Measurements from ENCODE around the gene TRPM3.

- TF ChIP-seq, protein P1, sequence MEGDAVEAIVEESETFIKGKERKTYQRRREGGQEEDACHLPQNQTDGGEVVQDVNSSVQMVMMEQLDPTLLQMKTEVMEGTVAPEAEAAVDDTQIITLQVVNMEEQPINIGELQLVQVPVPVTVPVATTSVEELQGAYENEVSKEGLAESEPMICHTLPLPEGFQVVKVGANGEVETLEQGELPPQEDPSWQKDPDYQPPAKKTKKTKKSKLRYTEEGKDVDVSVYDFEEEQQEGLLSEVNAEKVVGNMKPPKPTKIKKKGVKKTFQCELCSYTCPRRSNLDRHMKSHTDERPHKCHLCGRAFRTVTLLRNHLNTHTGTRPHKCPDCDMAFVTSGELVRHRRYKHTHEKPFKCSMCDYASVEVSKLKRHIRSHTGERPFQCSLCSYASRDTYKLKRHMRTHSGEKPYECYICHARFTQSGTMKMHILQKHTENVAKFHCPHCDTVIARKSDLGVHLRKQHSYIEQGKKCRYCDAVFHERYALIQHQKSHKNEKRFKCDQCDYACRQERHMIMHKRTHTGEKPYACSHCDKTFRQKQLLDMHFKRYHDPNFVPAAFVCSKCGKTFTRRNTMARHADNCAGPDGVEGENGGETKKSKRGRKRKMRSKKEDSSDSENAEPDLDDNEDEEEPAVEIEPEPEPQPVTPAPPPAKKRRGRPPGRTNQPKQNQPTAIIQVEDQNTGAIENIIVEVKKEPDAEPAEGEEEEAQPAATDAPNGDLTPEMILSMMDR (IDR thresholded peaks at IDR 0.05): no peak
- TF ChIP-seq POLR2AphosphoS5 (IDR thresholded peaks at IDR 0.05; ENCODE audit: insufficient read depth in 1 of 2, low read depth in 1 of 2): peak in 1 of 2 donors; percentile 12
- no peak for TF ChIP-seq POLR2A (IDR thresholded peaks at IDR 0.05)
Observed at GRCh38 chr9:70609542-70610286, 511.7 kb downstream of the TRPM3 start.

Measured in vagina (tissue), 2 donors.